Testis (tissue), 3 donors: ENCODE results near the gene NARS2. TPM values are rescaled to one million over a fixed set of nuclear protein-coding genes. Genes with fewer than 3 reads are reported as not detected.

ENCODE experiments used
- DNase-seq: peaks from one replicate; pipeline ENCODE4 v3.0.0-alpha.2; 2019
- H3K27ac ChIP-seq, 2 donors: fragments of 200-600 bp; sonication (generic); one replicate each; pipeline ENCODE4 v1.5.1; 2019
- H3K27me3 ChIP-seq: fragments of 200-600 bp; sonication (generic); one replicate; pipeline ENCODE4 v1.5.1; 2019
- H3K36me3 ChIP-seq: fragments of 200-600 bp; sonication (generic); one replicate; pipeline ENCODE4 v1.5.1; 2017; ENCODE audit warnings: low read depth; ENCODE audit errors: missing control alignments
- H3K4me1 ChIP-seq: fragments of 200-600 bp; sonication (generic); one replicate; pipeline ENCODE4 v1.5.1; 2019
- H3K4me3 ChIP-seq, 2 donors: fragments of 200-600 bp; sonication (generic); one replicate each; pipeline ENCODE4 v1.5.1; 2017 to 2019
- H3K9me3 ChIP-seq: fragments of 200-600 bp; sonication (generic); one replicate; pipeline ENCODE4 v1.5.1; 2017
- CTCF ChIP-seq, 3 experiments: fragments of 450-650 bp in 2 of 3; fragments of 200-600 bp in 1 of 3; sonication (generic) in 1 of 3; IDR thresholded peaks; one replicate each; pipeline ENCODE4 v1.5.1; 2016 to 2019; ENCODE audit warnings: antibody characterized with exemption in 3 of 3, mild to moderate bottlenecking in 2 of 3, moderate library complexity in 1 of 3
- POLR2A ChIP-seq: fragments of 450-650 bp; IDR thresholded peaks from one replicate; pipeline ENCODE4 v1.6.1; 2017; ENCODE audit warnings: antibody characterized with exemption, mild to moderate bottlenecking, moderate library complexity
- WGBS, 2 donors: methylation state at CpG; one replicate each; pipeline ENCODE4 v1.1.5; 2018; 5-methylcytosine and 5-hydroxymethylcytosine counted together
- intact Hi-C: fragments of 100-400 bp; cut with DNase I; formaldehyde crosslinking; loops from one replicate; pipeline ENCODE4 v1.15.1; 2023; ENCODE audit warnings: low total_unique reads
- polyA plus RNA-seq: library from polyadenylated mRNA; stranded (reverse); fragments of 350-450 nt; fragmentation: Illumina TruSeq; extraction: RNeasy Lipid Tissue Mini Kit (QIAGEN cat#74804); gene quantifications from one replicate; pipeline ENCODE4 v1.2.3, GENCODE V29; 2014; ENCODE audit warnings: low read depth, low replicate concordance; ENCODE audit not compliant: insufficient read depth
- total RNA-seq, 2 donors: library from RNA; depleted of rRNA; stranded (reverse); fragments of >200 nt; gene quantifications; one replicate each; pipeline ENCODE4 v1.2.3, GENCODE V29; 2016

Gene NARS2
- total and polyA plus RNA-seq, 3 donors from 2014 or later = 9.8 to 22.6 (median 21.3) TPM

- intact Hi-C loops = no loop called here
- TF ChIP-seq CTCF (IDR thresholded peaks at IDR 0.05) = no peak
- no peak for TF ChIP-seq POLR2A
- Histone ChIP-seq H3K27ac (no peak overlapping the region), H3K4me1 (peaks cover 7% of the 10 kb centered on the region), H3K27me3 (no peaks in the 10 kb centered on the region), H3K4me3 (no peak overlapping the region), H3K9me3 (no peaks in the 10 kb centered on the region), H3K36me3 (no peaks in the 10 kb centered on the region)
- DNase-seq = no peak
- WGBS, 2 donors = 91% methylated on average over 3 of the region's 3 CpGs
These were observed 174.0 kb downstream of the NARS2 start for GRCh38 chr11:78400702-78401101.

GRCh38 chr11:78400116-78400515, 174.5 kb downstream of the NARS2 start:
- TF ChIP-seq POLR2A (no peak), CTCF (IDR thresholded peaks at IDR 0.05) (no peak)

GRCh38 chr11:78399136-78399535, 175.5 kb downstream of the NARS2 start:
- Histone ChIP-seq H3K9me3 (no peaks in the 10 kb centered on the region), H3K36me3 (no peaks in the 10 kb centered on the region), H3K27me3 (no peaks in the 10 kb centered on the region), H3K27ac (no peak overlapping the region), H3K4me3 (no peak overlapping the region), H3K4me1 (peaks cover 7% of the 10 kb centered on the region)
- intact Hi-C loops = no loop called here
- 83 to 85% methylated on average over 4 of the region's 4 CpGs for WGBS, 2 donors
- no peak for DNase-seq
- TF ChIP-seq POLR2A = no peak
- TF ChIP-seq CTCF (IDR thresholded peaks at IDR 0.05) = no peak

More at GRCh38 chr11:78400116-78400515, 174.5 kb downstream of the NARS2 start:
- intact Hi-C loops = no loop called here
- Histone ChIP-seq H3K9me3 (no peaks in the 10 kb centered on the region), H3K4me1 (peaks cover 7% of the 10 kb centered on the region), H3K36me3 (no peaks in the 10 kb centered on the region), H3K27ac (no peak overlapping the region), H3K27me3 (no peaks in the 10 kb centered on the region), H3K4me3 (no peak overlapping the region)
- DNase-seq = no peak
- WGBS, 2 donors = 71 to 89% methylated on average over 1 of the region's 1 CpG

GRCh38 chr11:78398715-78399114, 175.9 kb downstream of the NARS2 start:
- no peak for DNase-seq
- WGBS, 2 donors = 40 to 42% methylated on average over 1 of the region's 1 CpG

More at GRCh38 chr11:78398715-78399114, 175.9 kb downstream of the NARS2 start:
- TF ChIP-seq POLR2A (no peak), CTCF (IDR thresholded peaks at IDR 0.05) (no peak)
- Histone ChIP-seq H3K36me3 (no peaks in the 10 kb centered on the region), H3K4me1 (peaks cover 7% of the 10 kb centered on the region), H3K9me3 (no peaks in the 10 kb centered on the region), H3K27me3 (no peaks in the 10 kb centered on the region), H3K4me3 (no peak overlapping the region), H3K27ac (no peak overlapping the region)
- intact Hi-C loops = no loop called here
